Common myeloid progenitor, CD34-positive (primary cell): ENCODE measurements around the gene ASB1.

Experiments
- CTCF ChIA-PET: fragments of 350-600 bp; sonication (Branson Sonifier 250); formaldehyde crosslinking; loops from one replicate; lab custom pipeline; 2021; ENCODE audit warnings: antibody characterized with exemption; lab: Charles Lee
- POLR2A ChIA-PET: fragments of 350-600 bp; sonication (Branson Sonifier 250); formaldehyde crosslinking; loops from one replicate; lab custom pipeline; 2021; ENCODE audit warnings: antibody characterized with exemption; lab: Charles Lee
- DNase-seq, 3 donors: peaks; one replicate each; pipeline versions ENCODE4 v3.0.0 to v3.0.0-alpha.2; 2013
- H3K27ac ChIP-seq, 2 experiments: 1 replicate in 1 of 2; 2 replicates in 1 of 2; pipeline ENCODE4 v1.7.0; 2013; ENCODE audit warnings: inconsistent platforms in 2 of 2, low read length in 2 of 2, mild to moderate bottlenecking in 2 of 2, low read depth in 1 of 2, moderate library complexity in 1 of 2; ENCODE audit not compliant: severe bottlenecking in 2 of 2, insufficient read depth in 1 of 2, poor library complexity in 1 of 2
- H3K27me3 ChIP-seq, 5 experiments: replicated peaks in 2 of 5; 1 replicate in 3 of 5; 2 replicates in 2 of 5; pipeline versions ENCODE4 v1.6.1 to v1.7.0; 2013; ENCODE audit warnings: low read length in 4 of 5, mild to moderate bottlenecking in 2 of 5, moderate library complexity in 2 of 5, inconsistent platforms in 1 of 5; ENCODE audit not compliant: insufficient read depth in 5 of 5, control insufficient read depth in 4 of 5
- H3K36me3 ChIP-seq, 4 experiments: 1 replicate in 2 of 4; 2 replicates in 2 of 4; pipeline versions ENCODE4 v1.6.1 to v1.7.0; 2013; ENCODE audit warnings: low read length in 3 of 4, control low read depth in 1 of 4, mild to moderate bottlenecking in 1 of 4; ENCODE audit not compliant: control insufficient read depth in 4 of 4, insufficient read depth in 4 of 4
- H3K4me1 ChIP-seq, 4 experiments: 1 replicate in 3 of 4; 2 replicates in 1 of 4; pipeline versions ENCODE4 v1.6.1 to v1.7.1; 2013; ENCODE audit warnings: low read length in 3 of 4, mild to moderate bottlenecking in 3 of 4, control low read depth in 1 of 4, inconsistent platforms in 1 of 4, moderate library complexity in 1 of 4; ENCODE audit not compliant: control insufficient read depth in 4 of 4, insufficient read depth in 4 of 4; ENCODE audit errors: control extremely low read depth in 1 of 4
- H3K4me3 ChIP-seq, 7 experiments: 1 replicate in 4 of 7; 2 replicates in 3 of 7; pipeline versions ENCODE4 v1.5.1 to v1.7.0; 2013; ENCODE audit warnings: mild to moderate bottlenecking in 7 of 7, low read length in 6 of 7, moderate library complexity in 6 of 7, inconsistent platforms in 2 of 7, low read depth in 2 of 7, control low read depth in 1 of 7; ENCODE audit not compliant: insufficient read depth in 4 of 7, control insufficient read depth in 1 of 7; ENCODE audit errors: extremely low read depth in 1 of 7
- H3K9me3 ChIP-seq, 5 experiments: 1 replicate in 4 of 5; 2 replicates in 1 of 5; pipeline versions ENCODE4 v1.6.1 to v1.7.1; 2013; ENCODE audit warnings: low read length in 4 of 5, mild to moderate bottlenecking in 2 of 5, inconsistent platforms in 1 of 5, low read depth in 1 of 5, moderate library complexity in 1 of 5; ENCODE audit not compliant: control insufficient read depth in 4 of 5, insufficient read depth in 2 of 5; ENCODE audit errors: control extremely low read depth in 1 of 5
- WGBS: methylation state at CpG from one replicate; pipeline ENCODE4 v1.1.5; 2013; ENCODE audit not compliant: insufficient coverage; 5-methylcytosine and 5-hydroxymethylcytosine counted together

ASB1 gene

DNA sequence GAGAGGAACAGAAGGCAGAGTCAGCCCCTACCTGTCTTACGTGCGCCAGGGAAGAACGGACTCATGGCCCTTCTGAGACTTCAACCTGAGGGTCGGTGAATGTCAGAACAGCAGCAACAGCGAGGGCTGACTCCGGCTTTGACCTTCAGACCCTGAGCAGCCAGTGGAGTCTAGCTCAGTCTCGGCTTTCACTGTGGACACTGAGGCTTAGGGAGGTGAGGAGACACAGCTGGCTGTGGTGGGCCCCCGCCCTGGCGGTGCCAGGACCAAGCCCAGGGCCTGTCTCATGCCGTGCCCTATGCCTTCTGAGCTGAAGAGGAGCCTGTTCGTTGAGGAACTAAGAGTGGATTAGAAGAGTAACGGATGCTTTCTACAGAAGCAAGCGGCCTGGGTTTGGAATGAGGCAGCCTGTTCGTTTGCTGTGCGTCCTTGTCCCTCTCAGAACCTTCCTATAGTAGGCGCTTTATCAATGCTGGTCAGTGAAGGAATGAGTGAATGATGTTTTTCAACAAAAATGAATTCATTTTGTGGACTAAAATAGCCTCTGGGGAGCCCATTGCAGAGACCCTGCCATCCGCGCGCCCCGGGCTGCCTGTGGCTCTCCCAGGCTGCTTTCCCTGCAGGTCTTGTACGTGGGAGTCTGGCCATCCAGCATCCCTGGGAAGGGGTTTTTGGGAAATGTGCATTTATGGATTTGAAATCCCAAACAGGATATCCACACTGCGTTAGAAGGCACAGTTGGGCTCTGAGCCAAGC lies 38.9 kb downstream of the ASB1 start:
- Histone ChIP-seq H3K27ac (no peak overlapping the region), H3K36me3 (no peaks in the 10 kb centered on the region), H3K9me3 (peaks cover 0 to 11% (median 2%) of the 10 kb centered on the region in 5 experiments), H3K27me3 (peaks cover 0 to 2% (median 0%) of the 10 kb centered on the region in 5 experiments), H3K4me1 (no peaks in the 10 kb centered on the region), H3K4me3 (no peak overlapping the region)
- WGBS, result 96% methylated on average over 18 of the region's 22 CpGs
- ChIA-PET POLR2A (no interaction called here), CTCF (interaction anchor here (1.1 to 5.3 kb wide), 4 partner anchors 95 to 124 kb away, joined by 4 to 37 read pairs (median 5); no protein-coding TSS in a partner anchor)
- no peak for DNase-seq

DNA sequence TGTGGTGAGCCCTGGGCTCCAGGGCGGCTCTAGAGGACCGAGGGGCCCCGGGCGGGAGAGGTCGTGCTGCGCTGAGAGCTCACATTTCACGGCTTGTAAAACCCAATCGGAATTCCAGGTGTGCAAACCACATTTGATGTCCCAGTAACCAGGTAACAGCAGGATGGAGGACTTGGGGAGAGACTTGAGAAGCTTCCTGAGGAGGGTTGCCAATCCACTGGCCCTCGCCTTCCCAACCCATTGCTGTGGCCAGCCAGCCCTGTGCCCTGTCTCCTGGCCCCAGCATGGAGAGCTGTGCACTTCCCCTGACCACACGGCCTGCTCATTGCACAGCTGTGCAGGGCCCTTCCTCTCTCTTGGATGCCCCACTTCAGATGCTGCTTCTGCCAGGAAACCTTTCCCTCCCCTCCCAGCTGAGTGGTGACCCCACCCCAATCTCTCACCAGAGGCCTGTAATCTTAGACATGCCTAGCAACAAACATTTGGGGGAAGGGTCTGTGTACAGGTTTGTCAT lies 39.6 kb downstream of the ASB1 start:
- WGBS, result 95% methylated on average over 9 of the region's 10 CpGs
- Histone ChIP-seq H3K27me3 (peaks cover 0 to 2% (median 0%) of the 10 kb centered on the region in 5 experiments), H3K9me3 (peaks cover 0 to 11% (median 4%) of the 10 kb centered on the region in 5 experiments), H3K4me1 (no peaks in the 10 kb centered on the region), H3K36me3 (no peaks in the 10 kb centered on the region), H3K27ac (no peak overlapping the region), H3K4me3 (no peak overlapping the region)
- CTCF ChIA-PET, result interaction anchor here (1.1 to 5.3 kb wide), 3 partner anchors 76 to 99 kb away, joined by 3 to 37 read pairs (median 4); no protein-coding TSS in a partner anchor
- POLR2A ChIA-PET, result no interaction called here
- DNase-seq, result no peak

DNA sequence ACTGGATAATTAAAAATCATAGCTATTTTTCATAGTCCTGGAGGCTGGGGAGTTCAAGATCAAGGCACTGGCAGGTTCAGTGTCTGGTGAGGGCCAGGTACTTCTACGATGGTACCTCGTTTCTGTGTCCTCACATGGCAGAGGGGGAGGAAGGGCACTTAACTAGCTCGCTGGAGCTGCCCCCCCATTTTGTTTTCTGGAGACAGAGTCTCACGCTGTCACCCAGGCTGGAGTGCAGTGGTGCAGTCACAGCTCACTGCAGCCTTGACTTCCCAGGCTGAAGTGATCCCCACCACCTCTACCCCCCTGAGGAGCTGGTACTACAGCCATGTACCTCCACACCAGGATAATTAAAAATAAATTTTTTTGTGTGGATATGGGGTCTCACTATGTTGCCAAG lies 40.3 kb downstream of the ASB1 start:
- H3K27me3 ChIP-seq, result peaks cover 0 to 2% (median 0%) of the 10 kb centered on the region in 5 experiments
- CTCF ChIA-PET, result interaction anchor here (1.2 to 5.3 kb wide), 2 partner anchors 77 to 96 kb away, joined by 3 to 37 read pairs; no protein-coding TSS in a partner anchor
- H3K27ac ChIP-seq, result no peak overlapping the region
- H3K4me1 ChIP-seq, result no peaks in the 10 kb centered on the region
- POLR2A ChIA-PET, result interaction anchor here (0.6 kb wide), 1 partner anchor 176 kb away, joined by 3 read pairs; no protein-coding TSS in a partner anchor
- WGBS, result 89% methylated on average over 2 of the region's 4 CpGs
- no peak overlapping the region for H3K4me3 ChIP-seq
- H3K36me3 ChIP-seq, result no peaks in the 10 kb centered on the region
- H3K9me3 ChIP-seq, result peaks cover 0 to 14% (median 4%) of the 10 kb centered on the region in 5 experiments
- no peak for DNase-seq

DNA sequence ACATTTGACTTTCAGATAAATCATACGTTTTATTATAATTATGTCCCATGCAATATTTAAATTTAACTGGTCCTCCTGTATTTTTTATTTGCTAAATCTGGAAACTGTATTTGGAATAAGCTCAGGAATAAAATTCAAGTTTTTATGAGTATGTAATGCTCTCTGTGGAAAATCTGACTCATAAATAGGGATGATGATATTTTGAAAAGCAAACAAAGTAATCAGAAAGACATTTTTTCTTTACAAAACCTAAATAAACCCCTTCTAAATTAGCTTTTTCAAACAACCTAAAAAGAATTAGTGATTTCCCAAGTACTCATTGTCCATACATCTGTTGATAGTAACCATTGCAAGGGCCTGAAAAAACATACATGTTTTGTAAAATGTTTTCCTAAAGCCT lies 41.1 kb downstream of the ASB1 start:
- ChIA-PET POLR2A (no interaction called here), CTCF (interaction anchor here (1.2 to 5.3 kb wide), 2 partner anchors 77 to 97 kb away, joined by 3 to 37 read pairs; no protein-coding TSS in a partner anchor)
- no peak for DNase-seq

DNA sequence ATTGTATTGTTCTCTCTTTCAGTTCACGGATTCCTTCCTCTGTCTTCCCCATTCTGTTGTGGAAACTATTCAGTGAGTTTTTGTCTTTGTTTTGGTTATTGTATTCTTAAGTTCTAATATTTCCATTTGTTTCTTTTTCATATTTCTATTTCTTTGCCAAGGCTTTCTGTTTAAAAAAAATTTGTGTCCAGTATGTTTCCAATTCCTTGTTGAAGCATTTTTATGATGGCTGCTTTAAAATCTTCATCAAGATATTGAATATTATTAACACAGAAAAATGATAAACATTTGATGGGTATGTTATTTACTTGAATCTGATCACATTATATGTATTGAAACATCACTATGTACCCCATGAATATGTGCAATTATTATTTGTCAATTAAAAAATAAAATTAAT lies 42.4 kb downstream of the ASB1 start:
- H3K4me1 ChIP-seq, result no peaks in the 10 kb centered on the region
- H3K27me3 ChIP-seq, result peaks cover 0 to 2% (median 0%) of the 10 kb centered on the region in 5 experiments
- H3K9me3 ChIP-seq, result peaks cover 0 to 26% (median 9%) of the 10 kb centered on the region in 5 experiments
- ChIA-PET CTCF (interaction anchor here (1.0 kb wide), 1 partner anchor 99 kb away, joined by 4 read pairs; no protein-coding TSS in a partner anchor), POLR2A (no interaction called here)
- no peak overlapping the region for H3K27ac ChIP-seq
- no peak for DNase-seq
- H3K4me3 ChIP-seq, result no peak overlapping the region
- no CpG with 5 or more reads among the region's 1 CpG for WGBS
- H3K36me3 ChIP-seq, result no peaks in the 10 kb centered on the region

More for the DNA sequence above, 41.1 kb downstream of the ASB1 start:
- Histone ChIP-seq H3K27me3 (peaks cover 0 to 2% (median 0%) of the 10 kb centered on the region in 5 experiments), H3K9me3 (peaks cover 0 to 17% (median 6%) of the 10 kb centered on the region in 5 experiments), H3K4me1 (no peaks in the 10 kb centered on the region), H3K4me3 (no peak overlapping the region), H3K36me3 (no peaks in the 10 kb centered on the region), H3K27ac (no peak overlapping the region)
- WGBS, result no CpG with 5 or more reads among the region's 1 CpG

DNA sequence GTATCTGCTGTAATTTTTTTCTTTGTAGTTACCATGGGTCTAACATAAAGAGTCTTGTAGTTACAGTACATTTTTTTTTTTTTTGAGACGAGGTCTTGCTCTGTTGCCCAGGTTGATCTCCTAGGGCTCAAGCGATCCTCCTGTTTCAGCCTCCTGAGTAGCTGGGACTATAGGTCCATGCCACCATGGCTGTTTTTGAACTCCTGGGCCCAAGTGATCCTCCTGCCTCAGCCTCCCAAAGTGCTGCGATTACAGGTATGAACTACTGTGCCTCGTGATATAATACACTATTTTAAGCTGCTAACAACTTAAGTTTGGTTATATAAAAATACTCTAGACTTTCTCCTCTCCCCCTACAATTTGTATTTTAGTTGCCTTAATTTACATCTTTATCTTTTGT lies 46.3 kb downstream of the ASB1 start:
- no peaks in the 10 kb centered on the region for H3K4me1 ChIP-seq
- H3K9me3 ChIP-seq, result peaks cover 9 to 45% (median 16%) of the 10 kb centered on the region in 5 experiments
- no peak for DNase-seq
- CTCF ChIA-PET, result interaction anchor here (2.4 kb wide), 1 partner anchor 104 kb away, joined by 8 read pairs; no protein-coding TSS in a partner anchor
- no peak overlapping the region for H3K27ac ChIP-seq
- WGBS, result 94% methylated on average over 2 of the region's 4 CpGs
- POLR2A ChIA-PET, result no interaction called here
- no peaks in the 10 kb centered on the region for H3K36me3 ChIP-seq
- no peaks in the 10 kb centered on the region for H3K27me3 ChIP-seq
- H3K4me3 ChIP-seq, result no peak overlapping the region
